ENCODE measurements around the gene ARMH2.

Gene ARMH2

GRCh38 chr6:24798740-24799540, at the start of gene ARMH2:
Gene ARMH2, minus strand, starts transcription at chr6:24798917. Its CDS starts 60 bp downstream, at chr6:24798857.
- in situ Hi-C loops (cut with MboI; ENCODE audit: low sequenced_read_pairs): no loop called here

DNA sequence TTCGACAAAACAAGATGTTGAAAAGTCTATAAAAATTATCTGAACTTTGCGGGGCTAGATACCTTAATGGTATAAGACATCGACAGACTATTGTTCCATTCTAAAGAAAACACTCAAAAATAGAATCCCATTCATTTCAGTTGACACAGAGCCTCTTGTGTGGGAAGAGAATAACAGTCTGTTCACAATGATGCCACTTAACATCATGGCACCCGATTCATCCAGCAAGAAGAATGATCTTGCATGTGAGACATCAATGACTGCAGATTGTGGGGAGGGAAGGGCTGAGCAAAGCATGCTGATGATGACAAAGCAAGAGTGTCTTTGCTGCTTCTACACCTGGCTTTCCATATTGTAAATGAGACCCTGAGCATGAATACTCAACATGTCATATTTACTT, 49.7 kb upstream of the ARMH2 start:
- in situ Hi-C loops (cut with MboI; ENCODE audit: low sequenced_read_pairs): no loop called here

- in situ Hi-C loops (cut with MboI; ENCODE audit: low sequenced_read_pairs): no loop called here
Measured at GRCh38 chr6:24847402-24847801, 48.7 kb upstream of the ARMH2 start.

GRCh38 chr6:24845578-24845977, 46.9 kb upstream of the ARMH2 start:
- in situ Hi-C loops (cut with MboI; ENCODE audit: low sequenced_read_pairs): no loop called here

- in situ Hi-C loops (cut with MboI; ENCODE audit: low sequenced_read_pairs): no loop called here
Measured at GRCh38 chr6:24844903-24845302, 46.2 kb upstream of the ARMH2 start.

DNA sequence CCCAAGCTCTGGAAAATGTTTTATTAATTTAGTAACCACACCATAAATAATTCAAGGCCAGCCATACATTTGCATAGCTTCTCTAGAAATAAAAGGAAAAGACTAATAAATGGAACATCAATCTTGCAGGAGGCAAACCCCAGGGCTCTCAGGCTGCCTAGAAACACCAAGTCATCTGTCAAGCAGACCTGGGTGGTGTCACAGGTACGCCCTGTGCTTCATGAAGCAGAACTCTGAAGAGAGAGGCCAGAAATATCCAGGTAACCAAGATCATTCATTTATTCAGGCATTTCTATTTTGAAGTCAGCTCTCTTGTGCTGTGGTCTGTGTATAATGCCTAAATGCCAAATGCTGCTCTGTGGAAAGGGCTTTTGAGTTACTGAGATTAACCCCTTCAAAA, 45.3 kb upstream of the ARMH2 start:
- in situ Hi-C loops (cut with MboI; ENCODE audit: low sequenced_read_pairs): no loop called here

- in situ Hi-C loops (cut with MboI; ENCODE audit: low sequenced_read_pairs): no loop called here
Measured at GRCh38 chr6:24840187-24840586, 41.5 kb upstream of the ARMH2 start.

- in situ Hi-C loops (cut with MboI; ENCODE audit: low sequenced_read_pairs): no loop called here
Measured at GRCh38 chr6:24838994-24839393, 40.3 kb upstream of the ARMH2 start.

GRCh38 chr6:24838081-24838480, 39.4 kb upstream of the ARMH2 start:
- in situ Hi-C loops (cut with MboI; ENCODE audit: low sequenced_read_pairs): no loop called here

GRCh38 chr6:24836109-24836508, 37.4 kb upstream of the ARMH2 start:
- in situ Hi-C loops (cut with MboI; ENCODE audit: low sequenced_read_pairs): no loop called here

GRCh38 chr6:24833711-24834386, 35.1 kb upstream of the ARMH2 start:
- in situ Hi-C loops (cut with MboI; ENCODE audit: low sequenced_read_pairs): no loop called here

- in situ Hi-C loops (cut with MboI; ENCODE audit: low sequenced_read_pairs): no loop called here
Measured at GRCh38 chr6:24832794-24833193, 34.1 kb upstream of the ARMH2 start.

DNA sequence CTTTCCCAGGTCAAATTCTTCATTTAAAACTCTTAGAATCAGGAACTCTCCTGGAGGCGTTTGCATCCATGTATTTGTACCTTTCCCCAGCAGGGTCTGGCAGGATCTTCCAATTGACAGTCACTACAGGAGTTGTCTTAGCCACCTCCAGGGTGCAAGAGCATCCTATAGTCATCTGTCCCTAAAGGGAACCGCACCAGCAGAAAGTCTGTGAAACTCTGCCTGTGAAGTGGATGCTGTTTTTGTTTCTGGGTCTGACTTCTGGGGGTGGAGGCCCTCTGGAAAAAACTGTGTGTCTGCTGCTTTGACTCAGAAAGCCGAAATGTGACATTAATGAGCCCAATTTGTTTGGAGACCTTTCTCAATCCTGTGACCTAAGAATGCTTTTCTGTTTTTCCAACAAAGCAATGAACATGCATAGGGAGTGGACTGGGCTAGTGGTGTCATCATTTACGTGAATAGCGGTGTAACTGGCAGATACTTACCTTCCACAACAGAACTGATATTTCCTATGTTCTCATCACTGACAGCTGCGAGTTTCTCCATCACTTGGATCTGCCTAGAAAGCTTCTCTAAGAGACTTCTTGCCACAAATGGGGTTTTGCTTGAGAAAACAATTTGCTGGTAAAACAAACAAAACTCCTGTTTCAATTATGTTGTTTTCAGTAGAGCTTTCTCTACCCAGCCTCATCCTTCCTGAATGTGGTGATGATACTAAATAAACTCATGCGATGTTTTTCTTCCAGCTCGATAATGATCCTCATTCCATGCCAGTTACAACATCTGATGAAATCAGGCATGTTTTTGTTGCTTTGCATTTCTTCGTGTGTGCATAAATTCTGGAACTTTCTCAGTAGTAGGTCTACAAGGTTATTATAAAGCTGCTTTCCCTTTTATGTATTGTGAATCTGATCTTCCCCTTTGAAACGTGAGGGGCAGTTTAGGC, 33.3 kb upstream of the ARMH2 start:
- in situ Hi-C loops (cut with MboI; ENCODE audit: low sequenced_read_pairs): no loop called here

- in situ Hi-C loops (cut with MboI; ENCODE audit: low sequenced_read_pairs): no loop called here
Measured at GRCh38 chr6:24829657-24830056, 30.9 kb upstream of the ARMH2 start.

GRCh38 chr6:24827970-24828369, 29.3 kb upstream of the ARMH2 start:
- in situ Hi-C loops (cut with MboI; ENCODE audit: low sequenced_read_pairs): no loop called here

- in situ Hi-C loops (cut with MboI; ENCODE audit: low sequenced_read_pairs): no loop called here
Measured at GRCh38 chr6:24827162-24827561, 28.4 kb upstream of the ARMH2 start.

GRCh38 chr6:24825130-24825630, 26.5 kb upstream of the ARMH2 start:
- in situ Hi-C loops (cut with MboI; ENCODE audit: low sequenced_read_pairs): no loop called here

DNA sequence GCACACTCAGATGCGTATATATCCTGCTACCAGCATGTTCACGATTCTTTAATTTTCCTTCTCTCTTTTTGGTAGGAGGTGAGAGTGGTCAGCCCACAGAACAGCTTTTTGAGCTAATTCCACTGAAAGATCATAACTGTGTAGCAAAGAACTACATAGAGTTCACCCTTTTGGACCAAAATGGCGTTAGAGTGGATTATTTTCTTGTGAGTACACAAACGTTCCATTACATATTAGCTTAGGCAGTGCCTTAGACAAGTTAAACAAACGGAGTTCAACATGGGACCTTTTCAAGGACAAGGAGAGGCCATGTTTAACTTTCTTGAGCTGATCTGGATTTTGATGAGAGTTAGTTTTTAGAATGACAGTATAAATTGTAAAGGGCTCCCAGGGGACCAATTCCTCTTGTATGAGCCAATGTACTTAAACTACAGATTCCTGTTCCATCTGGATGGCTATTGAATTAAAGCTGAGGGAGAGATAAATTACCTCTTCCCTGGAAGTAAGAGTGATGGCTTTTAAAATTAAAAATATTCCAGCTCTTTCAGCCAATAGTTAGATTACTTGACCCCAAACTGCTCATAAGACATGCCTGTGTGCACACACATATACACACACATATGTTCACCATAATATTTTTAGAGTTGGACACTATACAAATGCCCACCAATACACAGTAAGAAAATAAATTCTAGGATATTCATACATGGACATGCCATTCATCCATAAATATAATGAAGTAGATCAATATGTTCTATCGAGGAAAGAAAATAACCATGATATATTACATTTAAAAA, 25.6 kb upstream of the ARMH2 start:
- in situ Hi-C loops (cut with MboI; ENCODE audit: low sequenced_read_pairs): no loop called here

DNA sequence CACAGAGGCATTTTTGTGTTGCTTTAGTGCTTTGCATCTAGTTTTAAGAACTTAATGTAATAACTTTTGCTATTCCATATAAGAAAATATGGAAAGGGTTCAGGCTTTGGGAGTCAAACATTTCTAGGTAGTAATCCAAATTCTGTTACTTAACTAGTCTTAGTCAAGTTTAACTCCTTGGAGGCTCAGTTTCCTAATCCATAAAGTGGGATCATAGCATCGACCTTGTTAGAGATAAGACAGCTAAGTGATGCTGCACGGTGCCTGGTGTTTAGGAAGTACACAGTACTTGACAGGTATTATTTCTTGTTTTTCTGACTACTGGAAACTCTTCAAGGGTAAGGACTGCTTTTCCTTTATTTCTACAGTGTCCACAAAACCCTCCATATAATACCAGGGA, 24.5 kb upstream of the ARMH2 start:
- in situ Hi-C loops (cut with MboI; ENCODE audit: low sequenced_read_pairs): no loop called here

GRCh38 chr6:24822696-24823095, 24.0 kb upstream of the ARMH2 start:
- in situ Hi-C loops (cut with MboI; ENCODE audit: low sequenced_read_pairs): no loop called here
